AG04450 (cell line): ENCODE results near the gene AAGAB. TPM values are rescaled to one million over a fixed set of nuclear protein-coding genes. Genes with fewer than 3 reads are reported as not detected.
"Not testable (repeated sequence)": the region's sequence is repeated elsewhere in the genome, so short reads cannot be mapped to it uniquely, and the experiment has no call there.

Experiments
- CTCF ChIA-PET: fragments of 300-600, 350-600 bp; formaldehyde crosslinking; extraction: SDS; loops from one replicate; lab custom pipeline; 2022; ENCODE audit warnings: antibody characterized with exemption, inconsistent platforms; lab: Charles Lee
- POLR2A ChIA-PET: fragments of 350-600 bp; formaldehyde crosslinking; extraction: SDS; loops from one replicate; lab custom pipeline; 2021; ENCODE audit warnings: antibody characterized with exemption, inconsistent platforms; lab: Yijun Ruan, JAX
- DNase-seq: peaks from one replicate; pipeline ENCODE4 v3.0.0-alpha.2; 2011; ENCODE audit warnings: low read depth, low spot score
- H3K27ac ChIP-seq: one replicate; pipeline ENCODE4 v1.5.1; 2012; ENCODE audit warnings: low read depth, low read length, control low read depth
- H3K27me3 ChIP-seq: one replicate; pipeline ENCODE4 v1.6.0; 2012; ENCODE audit warnings: low read length; ENCODE audit not compliant: control insufficient read depth, insufficient read depth
- H3K4me3 ChIP-seq: 2 replicates; pipeline ENCODE4 v1.5.1; 2011; ENCODE audit warnings: mild to moderate bottlenecking, low read depth, low read length, control low read depth
- H3K9me3 ChIP-seq: 2 replicates; pipeline ENCODE4 v1.5.1; 2012; ENCODE audit warnings: low read length; ENCODE audit not compliant: control insufficient read depth, insufficient read depth
- CTCF ChIP-seq: IDR thresholded peaks from 2 replicates; pipeline ENCODE4 v1.5.1; 2011; ENCODE audit warnings: low read depth, low read length, control low read depth, inconsistent platforms
- polyA plus RNA-seq: library from polyadenylated mRNA; depleted of rRNA; stranded (reverse); fragments of >200 nt; gene quantifications from 2 replicates; pipeline ENCODE4 v1.2.3, GENCODE V29; 2011

The AAGAB gene
- polyA plus RNA-seq, 1 experiment = 58.0 TPM

- Histone ChIP-seq H3K27ac (no peak overlapping the region), H3K9me3 (no peaks in the 10 kb centered on the region), H3K27me3 (no peaks in the 10 kb centered on the region), H3K4me3 (no peak overlapping the region)
- POLR2A ChIA-PET = no interaction called here
- CTCF ChIA-PET = no interaction called here
- DNase-seq = no peak
- TF ChIP-seq CTCF = no peak
These were observed 41.7 kb upstream of the AAGAB start for GRCh38 chr15:67296188-67296587.

GRCh38 chr15:67290319-67290718 lies 35.9 kb upstream of the AAGAB start:
- ChIA-PET POLR2A (interaction anchor here (0.6 kb wide), 1 partner anchor 11 kb away, joined by 5 read pairs; no protein-coding TSS in a partner anchor), CTCF (interaction anchor here (1.3 kb wide), 1 partner anchor 143 kb away, joined by 3 read pairs; no protein-coding TSS in a partner anchor)

GRCh38 chr15:67286400-67286799 lies 31.9 kb upstream of the AAGAB start:
- H3K4me3 ChIP-seq, POLR2A ChIA-PET, H3K27me3 ChIP-seq, H3K27ac ChIP-seq, H3K9me3 ChIP-seq, CTCF ChIA-PET, DNase-seq: not testable (repeated sequence)

More at GRCh38 chr15:67290319-67290718, 35.9 kb upstream of the AAGAB start:
- no peaks in the 10 kb centered on the region for H3K9me3 ChIP-seq
- H3K27me3 ChIP-seq = peaks cover 3% of the 10 kb centered on the region
- H3K27ac ChIP-seq = no peak overlapping the region
- no peak for TF ChIP-seq CTCF
- no peak overlapping the region for H3K4me3 ChIP-seq
- DNase-seq = no peak

GRCh38 chr15:67285625-67286024 lies 31.2 kb upstream of the AAGAB start:
- H3K9me3 ChIP-seq, DNase-seq, H3K27ac ChIP-seq, H3K27me3 ChIP-seq, H3K4me3 ChIP-seq, POLR2A ChIA-PET, CTCF ChIA-PET: not testable (repeated sequence)

- ChIA-PET POLR2A (no interaction called here), CTCF (no interaction called here)
- H3K27ac ChIP-seq = no peak overlapping the region
- TF ChIP-seq CTCF = no peak
- no peak overlapping the region for H3K4me3 ChIP-seq
- DNase-seq = no peak
- H3K27me3 ChIP-seq = no peaks in the 10 kb centered on the region
- H3K9me3 ChIP-seq = no peaks in the 10 kb centered on the region
These were observed 27.3 kb upstream of the AAGAB start for GRCh38 chr15:67281714-67282113.

GRCh38 chr15:67280217-67280616 lies 25.8 kb upstream of the AAGAB start:
- no peaks in the 10 kb centered on the region for H3K27me3 ChIP-seq
- TF ChIP-seq CTCF = no peak
- CTCF ChIA-PET = no interaction called here
- no peak for DNase-seq
- H3K4me3 ChIP-seq = no peak overlapping the region
- no peaks in the 10 kb centered on the region for H3K9me3 ChIP-seq
- POLR2A ChIA-PET = no interaction called here
- no peak overlapping the region for H3K27ac ChIP-seq
